Activated B cell treated with CpG ODN at 0.5 μM for 24 hours (primary cell): ENCODE results near the gene CSKMT. TPM values are rescaled to one million over a fixed set of nuclear protein-coding genes. Genes with fewer than 3 reads are reported as not detected.
"Not testable (repeated sequence)": the region's sequence is repeated elsewhere in the genome, so short reads cannot be mapped to it uniquely, and the experiment has no call there.

ENCODE experiments used
- ATAC-seq: fragments of 200-7000 bp; cut with Tn5 transposase; one replicate; pipeline ENCODE4 v1.10.0; 2021; ENCODE audit warnings: low read depth, mild to moderate bottlenecking, moderate library complexity
- CTCF ChIA-PET: fragments of 350-600 bp; sonication (Branson Sonifier 250); formaldehyde crosslinking; loops from one replicate; lab custom pipeline; 2021; ENCODE audit warnings: antibody characterized with exemption; lab: Charles Lee
- POLR2A ChIA-PET: fragments of 350-600 bp; sonication (Branson Sonifier 250); formaldehyde crosslinking; loops from one replicate; lab custom pipeline; 2021; ENCODE audit warnings: antibody characterized with exemption; lab: Charles Lee
- DNase-seq: peaks from one replicate; pipeline ENCODE4 v3.0.0; 2022
- H3K27ac Mint-ChIP-seq: one replicate; pipeline ENCODE4 v1.8.0; 2020; ENCODE audit warnings: mixed read lengths
- H3K27me3 Mint-ChIP-seq: one replicate; pipeline ENCODE4 v1.8.0; 2021; ENCODE audit warnings: mixed read lengths
- H3K36me3 Mint-ChIP-seq: one replicate; pipeline ENCODE4 v1.8.0; 2021; ENCODE audit warnings: low read depth, mixed read lengths
- H3K4me1 Mint-ChIP-seq: one replicate; pipeline ENCODE4 v1.8.0; 2021; ENCODE audit warnings: mixed read lengths
- H3K4me3 Mint-ChIP-seq: one replicate; pipeline ENCODE4 v1.8.0; 2020; ENCODE audit warnings: mild to moderate bottlenecking, mixed read lengths
- H3K9me3 Mint-ChIP-seq: one replicate; pipeline ENCODE4 v1.8.0; 2020; ENCODE audit warnings: mixed read lengths
- intact Hi-C: fragments of 100-400 bp; cut with micrococcal nuclease; formaldehyde crosslinking; loops from one replicate; pipeline ENCODE4 v1.15.1; 2024
- total RNA-seq: library from RNA; stranded (reverse); gene quantifications from 2 replicates; pipeline ENCODE4 v1.2.3, GENCODE V29; 2022
- TF ChIP-seq, protein P1 (sequence below): fragments of 200-600 bp; IDR thresholded peaks from one replicate; pipeline ENCODE4 v1.8.0; 2022; ENCODE audit warnings: antibody characterized with exemption, mild to moderate bottlenecking

The CSKMT gene
- total RNA-seq, 1 donor from 2014 or later, result 52.1 TPM

DNA sequence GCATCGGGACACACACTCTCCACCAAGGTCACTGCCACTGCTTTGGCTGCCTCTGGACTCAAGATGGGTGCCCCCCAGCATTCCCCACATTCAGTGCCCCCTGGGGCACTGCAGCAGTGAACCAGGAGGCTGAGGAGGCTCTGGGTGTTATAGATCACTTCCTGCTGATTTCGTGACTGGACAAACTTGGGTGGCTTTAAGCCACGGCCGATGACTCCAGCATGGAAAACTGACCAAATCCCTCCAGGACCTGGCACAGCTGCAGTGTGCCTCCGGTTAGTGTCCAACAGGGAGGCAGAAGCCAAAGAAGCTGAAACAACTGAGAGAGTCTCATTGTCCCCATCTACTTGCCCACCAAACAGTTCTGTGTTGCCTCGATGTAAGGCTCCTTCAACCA, 17.5 kb upstream of the CSKMT start:
- Mint-ChIP-seq H3K4me1 (peaks cover 39% of the 10 kb centered on the region), H3K27me3 (no peaks in the 10 kb centered on the region), H3K9me3 (no peaks in the 10 kb centered on the region), H3K36me3 (peaks cover 38% of the 10 kb centered on the region), H3K4me3 (no peak overlapping the region), H3K27ac (no peak overlapping the region)
- DNase-seq, result no peak
- no peak for ATAC-seq
- CTCF ChIA-PET, result no interaction called here
- TF ChIP-seq, protein P1, sequence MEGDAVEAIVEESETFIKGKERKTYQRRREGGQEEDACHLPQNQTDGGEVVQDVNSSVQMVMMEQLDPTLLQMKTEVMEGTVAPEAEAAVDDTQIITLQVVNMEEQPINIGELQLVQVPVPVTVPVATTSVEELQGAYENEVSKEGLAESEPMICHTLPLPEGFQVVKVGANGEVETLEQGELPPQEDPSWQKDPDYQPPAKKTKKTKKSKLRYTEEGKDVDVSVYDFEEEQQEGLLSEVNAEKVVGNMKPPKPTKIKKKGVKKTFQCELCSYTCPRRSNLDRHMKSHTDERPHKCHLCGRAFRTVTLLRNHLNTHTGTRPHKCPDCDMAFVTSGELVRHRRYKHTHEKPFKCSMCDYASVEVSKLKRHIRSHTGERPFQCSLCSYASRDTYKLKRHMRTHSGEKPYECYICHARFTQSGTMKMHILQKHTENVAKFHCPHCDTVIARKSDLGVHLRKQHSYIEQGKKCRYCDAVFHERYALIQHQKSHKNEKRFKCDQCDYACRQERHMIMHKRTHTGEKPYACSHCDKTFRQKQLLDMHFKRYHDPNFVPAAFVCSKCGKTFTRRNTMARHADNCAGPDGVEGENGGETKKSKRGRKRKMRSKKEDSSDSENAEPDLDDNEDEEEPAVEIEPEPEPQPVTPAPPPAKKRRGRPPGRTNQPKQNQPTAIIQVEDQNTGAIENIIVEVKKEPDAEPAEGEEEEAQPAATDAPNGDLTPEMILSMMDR, result no peak
- POLR2A ChIA-PET, result interaction anchor here (0.6 to 5.8 kb wide), 7 partner anchors 10 to 203 kb away, joined by 3 to 130 read pairs (median 9); partner anchors contain the start of genes C11orf98, CSKMT, LBHD1 and TUT1
- intact Hi-C loops, result loop anchor here (2.0 kb wide), 2 partner anchors 17 to 35 kb away; partner anchors contain the start of genes C11orf98, CSKMT, EML3 and ROM1

DNA sequence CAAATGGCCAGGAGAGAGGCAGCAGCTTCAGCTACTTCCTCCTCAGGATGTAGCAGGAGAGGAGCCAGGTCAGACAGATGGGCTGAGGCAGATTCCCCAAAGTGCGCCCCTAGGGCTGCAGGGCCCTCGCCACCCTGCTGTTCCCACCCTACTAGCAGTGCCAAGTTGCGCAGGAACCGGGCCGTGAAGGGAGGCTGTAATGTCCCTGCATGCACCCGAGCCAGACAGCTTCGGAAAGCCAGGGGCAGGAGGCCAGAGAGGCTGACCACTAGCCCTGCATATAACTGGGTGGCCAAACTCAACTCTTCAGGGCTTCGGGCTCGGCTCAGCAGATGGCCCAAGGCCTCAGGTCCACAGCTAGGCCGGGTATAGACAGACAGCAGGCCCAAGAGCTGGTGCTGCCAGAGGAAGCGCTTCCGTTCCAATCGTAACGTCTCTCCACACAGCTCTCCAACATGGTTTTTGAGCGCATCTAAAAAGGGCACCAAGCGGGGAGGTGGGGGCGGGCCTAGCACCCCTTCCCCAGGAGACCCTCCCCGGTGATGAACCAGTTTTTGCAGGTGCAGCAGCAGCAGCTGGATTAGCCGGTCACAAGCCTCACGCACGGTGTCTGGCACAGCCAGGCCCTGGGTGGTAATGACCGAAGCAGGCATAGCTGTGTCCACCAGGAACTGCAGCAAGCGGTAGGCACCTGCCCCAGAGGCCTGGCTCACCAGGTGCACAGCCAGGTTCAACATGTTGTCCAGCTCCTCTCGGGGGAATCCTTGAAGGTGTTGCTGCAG, 16.7 kb upstream of the CSKMT start:
- Mint-ChIP-seq H3K9me3 (no peaks in the 10 kb centered on the region), H3K27ac (no peak overlapping the region)

DNA sequence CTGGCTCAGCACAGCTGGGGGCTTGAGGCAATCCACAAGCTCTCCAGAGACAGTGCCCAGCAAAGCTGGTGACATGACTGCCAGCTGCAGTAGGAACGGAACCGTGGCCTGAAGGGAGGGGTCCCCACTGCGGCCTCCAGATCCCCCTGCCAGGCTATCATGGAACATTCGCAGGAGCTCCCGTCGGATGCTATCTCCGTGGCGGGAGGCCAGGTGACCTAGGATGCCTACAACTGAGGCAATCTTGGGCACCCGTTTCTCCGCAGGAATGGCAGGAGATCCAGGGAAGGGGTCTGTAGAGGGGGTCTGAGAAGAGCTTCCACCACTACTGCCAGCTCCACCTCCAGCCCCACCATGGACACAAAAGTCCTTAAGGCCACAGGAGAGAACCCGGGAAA, 16.1 kb upstream of the CSKMT start:
- Mint-ChIP-seq H3K4me1 (peaks cover 46% of the 10 kb centered on the region), H3K27me3 (no peaks in the 10 kb centered on the region), H3K9me3 (no peaks in the 10 kb centered on the region), H3K36me3 (peaks cover 34% of the 10 kb centered on the region), H3K4me3 (no peak overlapping the region), H3K27ac (no peak overlapping the region)
- intact Hi-C loops, result no loop called here
- no peak for ATAC-seq
- DNase-seq, result no peak
- TF ChIP-seq, protein P1, result no peak
- ChIA-PET POLR2A (interaction anchor here (0.5 to 5.8 kb wide), 6 partner anchors 16 to 183 kb away, joined by 3 to 130 read pairs (median 10); partner anchors contain the start of genes C11orf98, CSKMT, LBHD1 and STX5), CTCF (interaction anchor here (1.2 kb wide), 1 partner anchor 26 kb away, joined by 3 read pairs; no protein-coding TSS in a partner anchor)

More for the DNA sequence above, 16.7 kb upstream of the CSKMT start:
- POLR2A ChIA-PET, result interaction anchor here (0.6 to 5.8 kb wide), 8 partner anchors 10 to 203 kb away, joined by 3 to 130 read pairs (median 9); partner anchors contain the start of genes C11orf98, CSKMT, LBHD1 and STX5
- Mint-ChIP-seq H3K36me3 (peaks cover 34% of the 10 kb centered on the region), H3K27me3 (no peaks in the 10 kb centered on the region), H3K4me3 (no peak overlapping the region), H3K4me1 (peaks cover 43% of the 10 kb centered on the region)
- CTCF ChIA-PET, result interaction anchor here (1.2 kb wide), 1 partner anchor 27 kb away, joined by 3 read pairs; no protein-coding TSS in a partner anchor
- intact Hi-C loops, result no loop called here
- DNase-seq, result no peak
- no peak for ATAC-seq
- TF ChIP-seq, protein P1, result no peak

DNA sequence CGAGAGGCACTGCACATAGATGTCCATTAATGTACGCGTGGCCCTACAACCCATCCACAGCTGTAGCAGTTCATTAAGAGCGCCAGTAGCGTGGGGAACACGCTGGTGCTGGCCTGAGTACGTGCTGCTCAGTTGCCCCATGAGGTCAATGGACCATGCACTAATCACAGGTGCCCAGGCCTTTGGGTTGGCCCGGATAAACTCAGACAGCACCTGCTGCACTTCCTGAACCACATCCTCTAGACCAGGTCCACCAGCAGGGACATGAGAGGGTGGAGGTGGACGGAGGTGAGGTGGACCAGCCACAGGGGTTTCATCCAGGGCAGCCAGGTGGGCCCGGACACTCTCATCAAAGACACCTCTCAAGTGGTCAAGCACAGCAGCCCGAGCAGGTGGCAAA, 15.6 kb upstream of the CSKMT start:
- peaks cover 48% of the 10 kb centered on the region for H3K4me1 Mint-ChIP-seq
- CTCF ChIA-PET, result interaction anchor here (1.2 kb wide), 1 partner anchor 25 kb away, joined by 3 read pairs; no protein-coding TSS in a partner anchor
- peaks cover 30% of the 10 kb centered on the region for H3K36me3 Mint-ChIP-seq
- intact Hi-C loops, result no loop called here
- TF ChIP-seq, protein P1, result no peak
- POLR2A ChIA-PET, result interaction anchor here (0.5 to 5.8 kb wide), 5 partner anchors 16 to 176 kb away, joined by 4 to 130 read pairs (median 12); partner anchors contain the start of genes C11orf98, CSKMT, LBHD1 and TUT1
- H3K4me3 Mint-ChIP-seq, result no peak overlapping the region
- no peak overlapping the region for H3K27ac Mint-ChIP-seq
- no peaks in the 10 kb centered on the region for H3K9me3 Mint-ChIP-seq
- ATAC-seq (no peak), DNase-seq (no peak)
- H3K27me3 Mint-ChIP-seq, result no peaks in the 10 kb centered on the region

DNA sequence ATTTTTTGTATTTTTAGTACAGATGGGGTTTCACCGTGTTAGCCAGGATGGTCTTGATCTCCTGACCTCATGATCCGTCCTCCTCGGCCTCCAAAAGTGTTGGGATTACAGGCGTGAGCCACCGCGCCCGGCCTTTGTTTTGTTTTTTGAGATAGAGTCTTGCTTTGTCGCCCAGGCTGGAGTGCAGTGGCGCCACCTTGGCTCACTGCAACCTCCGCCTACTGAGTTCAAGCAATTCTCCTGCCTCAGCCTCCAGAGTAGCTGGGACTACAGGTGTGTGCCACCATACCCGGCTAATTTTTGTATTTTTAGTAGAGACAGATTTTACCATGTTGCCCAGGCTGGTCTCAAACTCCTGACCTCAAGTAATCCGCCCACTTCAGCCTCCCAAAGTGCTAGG, 14.8 kb upstream of the CSKMT start:
- intact Hi-C loops, H3K27ac Mint-ChIP-seq, CTCF ChIA-PET, DNase-seq, H3K27me3 Mint-ChIP-seq, H3K4me3 Mint-ChIP-seq, H3K9me3 Mint-ChIP-seq, ATAC-seq: not testable (repeated sequence)
- H3K4me1 Mint-ChIP-seq, result peaks cover 41% of the 10 kb centered on the region
- H3K36me3 Mint-ChIP-seq, result peaks cover 29% of the 10 kb centered on the region
- POLR2A ChIA-PET, result interaction anchor here (0.5 to 8.6 kb wide), 4 partner anchors 19 to 76 kb away, joined by 3 to 400 read pairs (median 14); partner anchors contain the start of genes C11orf98, CSKMT, LBHD1 and MTA2
